ENCODE results near the gene FANCC. TPM values are rescaled to one million over a fixed set of nuclear protein-coding genes. Genes with fewer than 3 reads are reported as not detected.

Gene FANCC
- polyA plus RNA-seq, 4 donors = 4.9 to 20.6 (median 7.1) TPM

- Histone ChIP-seq H3K9me3 (ENCODE audit: control insufficient read depth in 2 of 2, insufficient read depth in 1 of 2, low read depth in 1 of 2, low read length in 1 of 2) (no peaks in the 10 kb centered on the region), H3K27me3 (ENCODE audit: control insufficient read depth in 3 of 3, insufficient read depth in 3 of 3, low read length in 3 of 3) (no peaks in the 10 kb centered on the region), H3K36me3 (ENCODE audit: control insufficient read depth in 3 of 3, insufficient read depth in 2 of 3, low read depth in 1 of 3, low read length in 3 of 3) (peaks cover 5 to 83% (median 9%) of the 10 kb centered on the region in 3 donors), H3K27ac (ENCODE audit: low read depth in 1 of 3, low read length in 2 of 3) (peak overlapping the region in 1 of 3 donors; percentile 20), H3K4me1 (ENCODE audit: control insufficient read depth in 3 of 3, insufficient read depth in 2 of 3, low read depth in 1 of 3, low read length in 2 of 3) (peaks cover 0 to 17% (median 0%) of the 10 kb centered on the region in 3 donors), H3K4me3 (ENCODE audit: low read depth in 1 of 3, low read length in 3 of 3) (no peak overlapping the region)
- 61 to 80% (median 66%) methylated on average over 18 of the region's 18 CpGs for WGBS, 3 donors
- DNase-seq = peak in 1 of 2 donors; percentile 57
- FAIRE-seq = no peak
Measured at GRCh38 chr9:95082401-95083084, 235.0 kb downstream of the FANCC start.

GRCh38 chr9:95081998-95082397, 235.5 kb downstream of the FANCC start:
- DNase-seq (no peak), FAIRE-seq (no peak)
- Histone ChIP-seq H3K27me3 (ENCODE audit: control insufficient read depth in 3 of 3, insufficient read depth in 3 of 3, low read length in 3 of 3) (no peaks in the 10 kb centered on the region), H3K4me1 (ENCODE audit: control insufficient read depth in 3 of 3, insufficient read depth in 2 of 3, low read depth in 1 of 3, low read length in 2 of 3) (peaks cover 0 to 21% (median 3%) of the 10 kb centered on the region in 3 donors), H3K9me3 (ENCODE audit: control insufficient read depth in 2 of 2, insufficient read depth in 1 of 2, low read depth in 1 of 2, low read length in 1 of 2) (no peaks in the 10 kb centered on the region), H3K4me3 (ENCODE audit: low read depth in 1 of 3, low read length in 3 of 3) (no peak overlapping the region), H3K27ac (ENCODE audit: low read depth in 1 of 3, low read length in 2 of 3) (peak overlapping the region in 1 of 3 donors; percentile 6), H3K36me3 (ENCODE audit: control insufficient read depth in 3 of 3, insufficient read depth in 2 of 3, low read depth in 1 of 3, low read length in 3 of 3) (peaks cover 5 to 85% (median 9%) of the 10 kb centered on the region in 3 donors)
- WGBS, 3 donors = 80 to 86% (median 85%) methylated on average over 19 of the region's 19 CpGs

- no peak for DNase-seq
- Histone ChIP-seq H3K4me1 (ENCODE audit: control insufficient read depth in 3 of 3, insufficient read depth in 2 of 3, low read depth in 1 of 3, low read length in 2 of 3) (peaks cover 4 to 28% (median 5%) of the 10 kb centered on the region in 3 donors), H3K36me3 (ENCODE audit: control insufficient read depth in 3 of 3, insufficient read depth in 2 of 3, low read depth in 1 of 3, low read length in 3 of 3) (peaks cover 5 to 80% (median 5%) of the 10 kb centered on the region in 3 donors), H3K4me3 (ENCODE audit: low read depth in 1 of 3, low read length in 3 of 3) (no peak overlapping the region), H3K27me3 (ENCODE audit: control insufficient read depth in 3 of 3, insufficient read depth in 3 of 3, low read length in 3 of 3) (no peaks in the 10 kb centered on the region), H3K9me3 (ENCODE audit: control insufficient read depth in 2 of 2, insufficient read depth in 1 of 2, low read depth in 1 of 2, low read length in 1 of 2) (no peaks in the 10 kb centered on the region), H3K27ac (ENCODE audit: low read depth in 1 of 3, low read length in 2 of 3) (no peak overlapping the region)
- WGBS, 3 donors = 88 to 93% (median 90%) methylated on average over 20 of the region's 20 CpGs
- no peak for FAIRE-seq
Measured at GRCh38 chr9:95080961-95081647, 236.4 kb downstream of the FANCC start.

GRCh38 chr9:95079461-95079860, 238.0 kb downstream of the FANCC start:
- Histone ChIP-seq H3K4me3 (ENCODE audit: low read depth in 1 of 3, low read length in 3 of 3) (no peak overlapping the region), H3K9me3 (ENCODE audit: control insufficient read depth in 2 of 2, insufficient read depth in 1 of 2, low read depth in 1 of 2, low read length in 1 of 2) (no peaks in the 10 kb centered on the region), H3K36me3 (ENCODE audit: control insufficient read depth in 3 of 3, insufficient read depth in 2 of 3, low read depth in 1 of 3, low read length in 3 of 3) (peaks cover 4 to 75% (median 5%) of the 10 kb centered on the region in 3 donors), H3K27me3 (ENCODE audit: control insufficient read depth in 3 of 3, insufficient read depth in 3 of 3, low read length in 3 of 3) (no peaks in the 10 kb centered on the region), H3K4me1 (ENCODE audit: control insufficient read depth in 3 of 3, insufficient read depth in 2 of 3, low read depth in 1 of 3, low read length in 2 of 3) (peaks cover 4 to 28% (median 5%) of the 10 kb centered on the region in 3 donors), H3K27ac (ENCODE audit: low read depth in 1 of 3, low read length in 2 of 3) (no peak overlapping the region)
- no peak for DNase-seq
- FAIRE-seq = no peak
- WGBS, 3 donors = 85 to 91% (median 88%) methylated on average over 10 of the region's 10 CpGs

- Histone ChIP-seq H3K4me1 (ENCODE audit: control insufficient read depth in 3 of 3, insufficient read depth in 2 of 3, low read depth in 1 of 3, low read length in 2 of 3) (peaks cover 4 to 28% (median 5%) of the 10 kb centered on the region in 3 donors), H3K9me3 (ENCODE audit: control insufficient read depth in 2 of 2, insufficient read depth in 1 of 2, low read depth in 1 of 2, low read length in 1 of 2) (no peaks in the 10 kb centered on the region), H3K4me3 (ENCODE audit: low read depth in 1 of 3, low read length in 3 of 3) (no peak overlapping the region), H3K36me3 (ENCODE audit: control insufficient read depth in 3 of 3, insufficient read depth in 2 of 3, low read depth in 1 of 3, low read length in 3 of 3) (peaks cover 4 to 76% (median 5%) of the 10 kb centered on the region in 3 donors), H3K27ac (ENCODE audit: low read depth in 1 of 3, low read length in 2 of 3) (peak overlapping the region in 2 of 3 donors; percentile 34 to 52), H3K27me3 (ENCODE audit: control insufficient read depth in 3 of 3, insufficient read depth in 3 of 3, low read length in 3 of 3) (no peaks in the 10 kb centered on the region)
- DNase-seq (peak in 1 of 2 donors; percentile 68), FAIRE-seq (no peak)
- WGBS, 3 donors = 14 to 42% (median 21%) methylated on average over 6 of the region's 6 CpGs
Measured at GRCh38 chr9:95078939-95079338, 238.6 kb downstream of the FANCC start.

- FAIRE-seq (no peak), DNase-seq (no peak)
- no peak overlapping the region for H3K4me3 ChIP-seq (ENCODE audit: low read depth in 1 of 3, low read length in 3 of 3)
- H3K4me1 ChIP-seq (ENCODE audit: control insufficient read depth in 3 of 3, insufficient read depth in 2 of 3, low read depth in 1 of 3, low read length in 2 of 3) = peaks cover 4 to 28% (median 5%) of the 10 kb centered on the region in 3 donors
- peak overlapping the region in 2 of 3 donors; percentile 32 to 52 for H3K27ac ChIP-seq (ENCODE audit: low read depth in 1 of 3, low read length in 2 of 3)
- no peaks in the 10 kb centered on the region for H3K9me3 ChIP-seq (ENCODE audit: control insufficient read depth in 2 of 2, insufficient read depth in 1 of 2, low read depth in 1 of 2, low read length in 1 of 2)
- H3K27me3 ChIP-seq (ENCODE audit: control insufficient read depth in 3 of 3, insufficient read depth in 3 of 3, low read length in 3 of 3) = no peaks in the 10 kb centered on the region
- peaks cover 2 to 78% (median 5%) of the 10 kb centered on the region in 3 donors for H3K36me3 ChIP-seq (ENCODE audit: control insufficient read depth in 3 of 3, insufficient read depth in 2 of 3, low read depth in 1 of 3, low read length in 3 of 3)
- 74 to 87% (median 82%) methylated on average over 12 of the region's 12 CpGs for WGBS, 3 donors
Measured at GRCh38 chr9:95078511-95078910, 239.0 kb downstream of the FANCC start.

GRCh38 chr9:95077766-95078370, 239.6 kb downstream of the FANCC start:
- WGBS, 3 donors = 66 to 84% (median 77%) methylated on average over 17 of the region's 17 CpGs
- no peak for FAIRE-seq
- H3K9me3 ChIP-seq (ENCODE audit: control insufficient read depth in 2 of 2, insufficient read depth in 1 of 2, low read depth in 1 of 2, low read length in 1 of 2) = no peaks in the 10 kb centered on the region

GRCh38 chr9:95077053-95077765, 240.3 kb downstream of the FANCC start:
- Histone ChIP-seq H3K27ac (ENCODE audit: low read depth in 1 of 3, low read length in 2 of 3) (peak overlapping the region in 2 of 3 donors; percentile 43 to 52), H3K36me3 (ENCODE audit: control insufficient read depth in 3 of 3, insufficient read depth in 2 of 3, low read depth in 1 of 3, low read length in 3 of 3) (peaks cover 0 to 76% (median 2%) of the 10 kb centered on the region in 3 donors), H3K4me1 (ENCODE audit: control insufficient read depth in 3 of 3, insufficient read depth in 2 of 3, low read depth in 1 of 3, low read length in 2 of 3) (peaks cover 4 to 33% (median 5%) of the 10 kb centered on the region in 3 donors), H3K27me3 (ENCODE audit: control insufficient read depth in 3 of 3, insufficient read depth in 3 of 3, low read length in 3 of 3) (no peaks in the 10 kb centered on the region), H3K4me3 (ENCODE audit: low read depth in 1 of 3, low read length in 3 of 3) (no peak overlapping the region), H3K9me3 (ENCODE audit: control insufficient read depth in 2 of 2, insufficient read depth in 1 of 2, low read depth in 1 of 2, low read length in 1 of 2) (no peaks in the 10 kb centered on the region)
- no peak for DNase-seq
- no peak for FAIRE-seq
- WGBS, 3 donors = 50 to 57% (median 56%) methylated on average over 18 of the region's 18 CpGs

More at GRCh38 chr9:95077766-95078370, 239.6 kb downstream of the FANCC start:
- Histone ChIP-seq H3K4me3 (ENCODE audit: low read depth in 1 of 3, low read length in 3 of 3) (no peak overlapping the region), H3K27ac (ENCODE audit: low read depth in 1 of 3, low read length in 2 of 3) (peak overlapping the region in 2 of 3 donors; percentile 43 to 52), H3K27me3 (ENCODE audit: control insufficient read depth in 3 of 3, insufficient read depth in 3 of 3, low read length in 3 of 3) (no peaks in the 10 kb centered on the region), H3K4me1 (ENCODE audit: control insufficient read depth in 3 of 3, insufficient read depth in 2 of 3, low read depth in 1 of 3, low read length in 2 of 3) (peaks cover 4 to 30% (median 5%) of the 10 kb centered on the region in 3 donors), H3K36me3 (ENCODE audit: control insufficient read depth in 3 of 3, insufficient read depth in 2 of 3, low read depth in 1 of 3, low read length in 3 of 3) (peaks cover 0 to 78% (median 2%) of the 10 kb centered on the region in 3 donors)
- no peak for DNase-seq
